ENCODE data around the gene OR13F1. TPM values are rescaled to one million over a fixed set of nuclear protein-coding genes. Genes with fewer than 3 reads are reported as not detected.

OR13F1 gene
- total and polyA plus RNA-seq, 2 of the 8 experiments (the other 6 are each of a cell fraction or from before 2014, with no cell fraction given): not detected

- H3K4me3 ChIP-seq (ENCODE audit: extremely low read depth in 1 of 4, insufficient read depth in 2 of 4, low read depth in 3 of 4, low read length in 4 of 4): no peak overlapping the region
- TF ChIP-seq KDM1A (IDR thresholded peaks at IDR 0.05; ENCODE audit: borderline replicate concordance, low read length) (no peak), FOSL1 (IDR thresholded peaks at IDR 0.05; ENCODE audit: insufficient read depth, low read depth, low read length) (no peak), PHF8 (conservative IDR thresholded peaks at IDR 0.05; ENCODE audit: low read depth, low read length) (no peak), TEAD4 (IDR thresholded peaks at IDR 0.05; ENCODE audit: low read depth, low read length) (no peak), TAF1 (IDR thresholded peaks at IDR 0.05; ENCODE audit: low read depth, low read length) (no peak), SRF (IDR thresholded peaks at IDR 0.05; ENCODE audit: low read depth, low read length) (no peak), SAP30 (IDR thresholded peaks at IDR 0.05; ENCODE audit: insufficient read depth, insufficient replicate concordance, low read length) (no peak), RFX5 (IDR thresholded peaks at IDR 0.05; ENCODE audit: borderline replicate concordance, low read depth, low read length) (no peak), CEBPB (IDR thresholded peaks at IDR 0.05; ENCODE audit: low read depth, low read length) (no peak), ASH2L (IDR thresholded peaks at IDR 0.05; ENCODE audit: low read length) (no peak), EGR1 (IDR thresholded peaks at IDR 0.05; ENCODE audit: borderline replicate concordance, low read depth, low read length) (no peak), CHD1 (IDR thresholded peaks at IDR 0.05; ENCODE audit: low read depth, low read length) (no peak), ZNF274 (IDR thresholded peaks at IDR 0.05; ENCODE audit: borderline replicate concordance, extremely low read depth, low read length) (no peak), CTBP2 (IDR thresholded peaks at IDR 0.05; ENCODE audit: borderline replicate concordance, insufficient read depth, insufficient read length, low read length) (no peak), CBX8 (IDR thresholded peaks at IDR 0.05; ENCODE audit: borderline replicate concordance, low read depth, low read length) (no peak), JUN (IDR thresholded peaks at IDR 0.05; ENCODE audit: low read depth, low read length) (no peak), POLR2A (IDR thresholded peaks at IDR 0.05; ENCODE audit: control extremely low read depth in 1 of 2, low read depth in 2 of 2, low read length in 2 of 2) (no peak)
Observed at GRCh38 chr9:104456831-104457230, 47.2 kb upstream of the OR13F1 start.

More at GRCh38 chr9:104456831-104457230, 47.2 kb upstream of the OR13F1 start:
- Histone ChIP-seq H3K79me1 (ENCODE audit: low read depth, low read length) (no peaks in the 10 kb centered on the region), H4K5ac (ENCODE audit: insufficient read length, low read depth, low read length) (no peak overlapping the region), H3K4ac (replicated peaks; ENCODE audit: insufficient read length, low read depth, low read length) (no peak overlapping the region), H3K36me3 (ENCODE audit: control insufficient read depth in 2 of 4, insufficient read depth in 4 of 4, low read length in 3 of 4) (no peaks in the 10 kb centered on the region), H3K56ac (replicated peaks; ENCODE audit: insufficient read length, low read depth, low read length) (no peak overlapping the region), H3K4me2 (ENCODE audit: insufficient read depth in 1 of 2, low read depth in 2 of 2, low read length in 2 of 2) (no peak overlapping the region), H2BK20ac (ENCODE audit: low read length) (no peak overlapping the region), H3K27me3 (replicated peaks in 1 of 4; ENCODE audit: control insufficient read depth in 3 of 4, extremely low read depth in 1 of 4, insufficient read depth in 3 of 4, low read length in 3 of 4) (no peaks in the 10 kb centered on the region), H3K27ac (ENCODE audit: low read depth, low read length) (no peak overlapping the region), H2AK5ac (ENCODE audit: low read depth, low read length) (no peak overlapping the region), H2BK120ac (replicated peaks; ENCODE audit: low read depth, low read length) (no peak overlapping the region), H4K91ac (replicated peaks; ENCODE audit: insufficient read length, low read length) (no peak overlapping the region), H3K4me1 (replicated peaks in 1 of 4; ENCODE audit: control insufficient read depth in 3 of 4, insufficient read depth in 4 of 4, low read length in 3 of 4) (no peaks in the 10 kb centered on the region), H3K14ac (ENCODE audit: insufficient read length) (no peak overlapping the region), H4K20me1 (replicated peaks in 1 of 2; ENCODE audit: control insufficient read depth in 1 of 2, insufficient read depth in 2 of 2, low read length in 2 of 2) (no peaks in the 10 kb centered on the region), H2BK15ac (ENCODE audit: low read length) (no peak overlapping the region), H3K18ac (ENCODE audit: extremely low read depth, low read length) (no peak overlapping the region), H4K8ac (ENCODE audit: extremely low read depth, insufficient read depth, low read length) (no peak overlapping the region), H3K9me3 (ENCODE audit: insufficient read depth in 2 of 2, low read depth in 1 of 2, low read length in 1 of 2) (no peaks in the 10 kb centered on the region), H3K23ac (ENCODE audit: insufficient read length) (no peak overlapping the region), H2AFZ (ENCODE audit: low read length) (no peak overlapping the region), H3K23me2 (ENCODE audit: low read depth, low read length) (no peaks in the 10 kb centered on the region), H2BK12ac (ENCODE audit: low read depth, low read length) (no peak overlapping the region), H3K9ac (replicated peaks in 1 of 4; ENCODE audit: extremely low read depth in 1 of 4, low read depth in 3 of 4, low read length in 3 of 4) (no peak overlapping the region), H2BK5ac (ENCODE audit: low read depth, low read length) (no peak overlapping the region), H3K79me2 (ENCODE audit: control insufficient read depth in 1 of 2, insufficient read depth in 2 of 2, low read length in 2 of 2) (no peaks in the 10 kb centered on the region)
- FAIRE-seq (no peak), DNase-seq (ENCODE audit: low read depth in 1 of 2, low spot score in 2 of 2) (no peak)
- POLR2A ChIA-PET (ENCODE audit: partially characterized antibody): no interaction called here
- 92% methylated on average over 1 of the region's 1 CpG; no CpG with 5 or more reads in 1 of the 2 experiments for WGBS, 2 experiments (ENCODE audit: extremely low coverage in 1 of 2, insufficient coverage in 1 of 2, insufficient read length in 1 of 2, insufficient replicate concordance in 2 of 2, low coverage in 1 of 2, low lambda C conversion rate in 2 of 2, missing lambda C conversion rate in 1 of 2)
- CTCF ChIA-PET (ENCODE audit: partially characterized antibody): no interaction called here
